Measurements from ENCODE around the gene DSG4.

GRCh38 chr18:31382107-31382506 is 5.5 kb downstream of the DSG4 start:
- TF ChIP-seq CTCF (conservative IDR thresholded peaks at IDR 0.05; ENCODE audit: low read depth, low read length), result no peak
- no peak for TF ChIP-seq RCOR1 (IDR thresholded peaks at IDR 0.05; ENCODE audit: insufficient replicate concordance, low read length)
- TF ChIP-seq SMC3 (IDR thresholded peaks at IDR 0.05; ENCODE audit: low read depth, low read length), result no peak
- TF ChIP-seq POLR2A (IDR thresholded peaks at IDR 0.05; ENCODE audit: low read depth, low read length), result no peak
- TF ChIP-seq CEBPB (IDR thresholded peaks at IDR 0.05; ENCODE audit: low read depth, low read length), result no peak
- TF ChIP-seq MAFK (IDR thresholded peaks at IDR 0.05; ENCODE audit: low read depth, low read length), result no peak
- no peak for TF ChIP-seq FOS (IDR thresholded peaks at IDR 0.05; ENCODE audit: low read depth, low read length)
